ENCODE data around the gene RHOT1. TPM values are rescaled to one million over a fixed set of nuclear protein-coding genes. Genes with fewer than 3 reads are reported as not detected.
"Not testable (repeated sequence)": the region's sequence is repeated elsewhere in the genome, so short reads cannot be mapped to it uniquely, and the experiment has no call there.

The RHOT1 gene
- total RNA-seq, 1 donor from 2014 or later, result 36.1 TPM

DNA sequence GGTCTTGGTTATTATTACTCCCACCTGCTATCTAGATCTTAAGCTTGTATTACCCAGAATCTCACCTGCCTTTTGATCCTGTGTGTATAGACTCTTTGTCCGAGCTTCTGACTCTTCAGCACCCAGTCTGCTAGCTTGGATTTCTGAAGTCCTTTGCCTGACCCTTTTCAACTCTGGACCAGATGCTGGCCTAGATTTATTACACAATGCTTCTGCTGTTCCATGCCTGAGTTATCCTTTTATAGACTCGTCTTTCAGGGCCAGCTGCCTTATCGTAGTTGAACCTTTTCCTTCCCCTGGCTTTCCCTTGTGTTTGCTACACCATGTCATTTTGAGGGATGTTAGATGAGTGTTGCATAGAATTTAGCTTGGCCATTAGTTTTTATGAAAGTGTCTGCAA lies 32.6 kb downstream of the RHOT1 start:
- no peak overlapping the region for H3K4me3 Mint-ChIP-seq (ENCODE audit: unreplicated experiment)

DNA sequence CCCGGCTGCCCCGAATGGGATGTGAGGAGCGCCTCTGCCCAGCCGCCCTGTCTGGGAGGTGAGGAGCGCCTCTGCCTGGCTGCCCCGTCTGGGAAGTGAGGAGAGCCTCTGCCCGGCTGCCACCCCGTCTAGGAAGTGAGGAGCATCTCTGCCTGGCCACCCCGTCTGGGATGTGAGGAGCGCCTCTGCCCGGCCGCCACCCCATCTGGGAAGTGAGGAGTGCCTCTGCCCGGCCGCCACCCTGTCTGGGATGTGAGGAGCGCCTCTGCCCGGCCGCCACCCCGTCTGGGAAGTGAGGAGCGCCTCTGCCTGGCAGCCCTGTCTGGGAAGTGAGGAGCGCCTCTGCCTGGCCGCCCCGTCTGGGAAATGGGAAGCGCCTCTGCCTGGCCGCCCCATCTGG lies 36.4 kb downstream of the RHOT1 start:
- Mint-ChIP-seq H3K9me3 (ENCODE audit: unreplicated experiment) (peaks cover 13% of the 10 kb centered on the region), H3K36me3 (ENCODE audit: unreplicated experiment) (peaks cover 35% of the 10 kb centered on the region)
- H3K27me3 Mint-ChIP-seq (ENCODE audit: unreplicated experiment); DNase-seq; H3K27ac Mint-ChIP-seq (ENCODE audit: unreplicated experiment); H3K4me1 Mint-ChIP-seq (ENCODE audit: low read depth, unreplicated experiment); H3K4me3 Mint-ChIP-seq (ENCODE audit: unreplicated experiment): not testable (repeated sequence)

More for the DNA sequence above, 32.6 kb downstream of the RHOT1 start:
- H3K4me1 Mint-ChIP-seq (ENCODE audit: low read depth, unreplicated experiment), result no peaks in the 10 kb centered on the region
- H3K36me3 Mint-ChIP-seq (ENCODE audit: unreplicated experiment), result peaks cover 24% of the 10 kb centered on the region
- TF ChIP-seq, protein P1, sequence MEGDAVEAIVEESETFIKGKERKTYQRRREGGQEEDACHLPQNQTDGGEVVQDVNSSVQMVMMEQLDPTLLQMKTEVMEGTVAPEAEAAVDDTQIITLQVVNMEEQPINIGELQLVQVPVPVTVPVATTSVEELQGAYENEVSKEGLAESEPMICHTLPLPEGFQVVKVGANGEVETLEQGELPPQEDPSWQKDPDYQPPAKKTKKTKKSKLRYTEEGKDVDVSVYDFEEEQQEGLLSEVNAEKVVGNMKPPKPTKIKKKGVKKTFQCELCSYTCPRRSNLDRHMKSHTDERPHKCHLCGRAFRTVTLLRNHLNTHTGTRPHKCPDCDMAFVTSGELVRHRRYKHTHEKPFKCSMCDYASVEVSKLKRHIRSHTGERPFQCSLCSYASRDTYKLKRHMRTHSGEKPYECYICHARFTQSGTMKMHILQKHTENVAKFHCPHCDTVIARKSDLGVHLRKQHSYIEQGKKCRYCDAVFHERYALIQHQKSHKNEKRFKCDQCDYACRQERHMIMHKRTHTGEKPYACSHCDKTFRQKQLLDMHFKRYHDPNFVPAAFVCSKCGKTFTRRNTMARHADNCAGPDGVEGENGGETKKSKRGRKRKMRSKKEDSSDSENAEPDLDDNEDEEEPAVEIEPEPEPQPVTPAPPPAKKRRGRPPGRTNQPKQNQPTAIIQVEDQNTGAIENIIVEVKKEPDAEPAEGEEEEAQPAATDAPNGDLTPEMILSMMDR (IDR thresholded peaks at IDR 0.05; ENCODE audit: partially characterized antibody, unreplicated experiment), result no peak
- DNase-seq, result no peak
- H3K27me3 Mint-ChIP-seq (ENCODE audit: unreplicated experiment), result peaks cover 8% of the 10 kb centered on the region
- peaks cover 8% of the 10 kb centered on the region for H3K9me3 Mint-ChIP-seq (ENCODE audit: unreplicated experiment)
- no peak overlapping the region for H3K27ac Mint-ChIP-seq (ENCODE audit: unreplicated experiment)

DNA sequence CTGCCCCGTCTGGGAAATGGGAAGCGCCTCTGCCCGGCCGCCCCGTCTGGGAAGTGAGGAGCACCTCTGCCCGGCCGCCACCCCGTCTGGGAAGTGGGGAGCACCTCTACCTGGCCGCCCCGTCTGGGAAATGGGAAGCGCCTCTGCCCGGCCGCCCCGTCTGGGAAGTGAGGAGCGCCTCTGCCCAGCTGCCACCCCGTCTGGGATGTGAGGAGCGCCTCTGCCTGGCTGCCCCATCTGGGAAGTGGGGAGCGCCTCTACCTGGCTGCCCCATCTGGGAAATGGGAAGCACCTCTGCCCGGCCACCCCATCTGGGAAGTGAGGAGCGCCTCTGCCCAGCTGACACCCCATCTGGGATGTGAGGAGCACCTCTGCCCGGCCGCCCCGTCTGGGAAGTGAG lies 36.8 kb downstream of the RHOT1 start:
- Mint-ChIP-seq H3K9me3 (ENCODE audit: unreplicated experiment) (peaks cover 13% of the 10 kb centered on the region), H3K36me3 (ENCODE audit: unreplicated experiment) (peaks cover 35% of the 10 kb centered on the region)
- H3K4me1 Mint-ChIP-seq (ENCODE audit: low read depth, unreplicated experiment); H3K27me3 Mint-ChIP-seq (ENCODE audit: unreplicated experiment); H3K4me3 Mint-ChIP-seq (ENCODE audit: unreplicated experiment); H3K27ac Mint-ChIP-seq (ENCODE audit: unreplicated experiment); DNase-seq: not testable (repeated sequence)

DNA sequence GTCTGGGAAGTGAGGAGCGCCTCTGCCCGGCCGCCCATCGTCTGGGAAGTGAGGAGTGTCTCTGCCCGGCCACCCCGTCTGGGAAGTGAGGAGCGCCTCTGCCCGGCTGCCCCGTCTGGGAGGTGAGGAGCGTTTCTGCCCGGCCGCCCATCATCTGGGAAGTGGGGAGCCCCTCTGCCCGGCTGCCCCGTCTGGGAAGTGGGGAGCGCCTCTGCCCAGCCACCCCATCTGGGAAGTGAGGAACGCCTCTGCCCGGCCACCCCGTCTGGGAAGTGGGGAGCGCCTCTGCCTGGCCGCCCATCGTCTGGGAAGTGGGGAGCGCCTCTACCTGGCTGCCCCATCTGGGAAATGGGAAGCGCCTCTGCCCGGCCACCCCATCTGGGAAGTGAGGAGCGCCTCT lies 37.2 kb downstream of the RHOT1 start:
- not testable (repeated sequence) for H3K4me3 Mint-ChIP-seq (ENCODE audit: unreplicated experiment); H3K27ac Mint-ChIP-seq (ENCODE audit: unreplicated experiment); DNase-seq; H3K4me1 Mint-ChIP-seq (ENCODE audit: low read depth, unreplicated experiment); H3K27me3 Mint-ChIP-seq (ENCODE audit: unreplicated experiment)
- H3K9me3 Mint-ChIP-seq (ENCODE audit: unreplicated experiment), result peaks cover 13% of the 10 kb centered on the region
- peaks cover 35% of the 10 kb centered on the region for H3K36me3 Mint-ChIP-seq (ENCODE audit: unreplicated experiment)

DNA sequence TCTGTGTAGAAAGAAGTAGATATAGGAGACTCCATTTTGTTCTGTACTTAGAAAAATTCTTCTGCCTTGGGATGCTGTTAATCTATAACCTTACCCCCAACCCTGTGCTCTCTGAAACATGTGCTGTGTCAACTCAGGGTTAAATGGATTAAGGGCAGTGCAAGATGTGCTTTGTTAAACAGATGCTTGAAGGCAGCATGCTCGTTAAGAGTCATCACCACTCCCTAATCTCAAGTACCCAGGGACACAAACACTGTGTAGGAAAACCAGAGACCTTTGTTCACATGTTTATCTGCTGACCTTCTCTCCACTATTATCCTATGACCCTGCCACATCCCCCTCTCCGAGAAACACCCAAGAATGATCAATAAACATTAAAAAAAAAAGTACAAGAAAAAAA lies 38.0 kb downstream of the RHOT1 start:
- not testable (repeated sequence) for H3K4me3 Mint-ChIP-seq (ENCODE audit: unreplicated experiment); DNase-seq; H3K27me3 Mint-ChIP-seq (ENCODE audit: unreplicated experiment); H3K4me1 Mint-ChIP-seq (ENCODE audit: low read depth, unreplicated experiment); H3K27ac Mint-ChIP-seq (ENCODE audit: unreplicated experiment)
- peaks cover 29% of the 10 kb centered on the region for H3K36me3 Mint-ChIP-seq (ENCODE audit: unreplicated experiment)
- H3K9me3 Mint-ChIP-seq (ENCODE audit: unreplicated experiment), result peaks cover 13% of the 10 kb centered on the region

DNA sequence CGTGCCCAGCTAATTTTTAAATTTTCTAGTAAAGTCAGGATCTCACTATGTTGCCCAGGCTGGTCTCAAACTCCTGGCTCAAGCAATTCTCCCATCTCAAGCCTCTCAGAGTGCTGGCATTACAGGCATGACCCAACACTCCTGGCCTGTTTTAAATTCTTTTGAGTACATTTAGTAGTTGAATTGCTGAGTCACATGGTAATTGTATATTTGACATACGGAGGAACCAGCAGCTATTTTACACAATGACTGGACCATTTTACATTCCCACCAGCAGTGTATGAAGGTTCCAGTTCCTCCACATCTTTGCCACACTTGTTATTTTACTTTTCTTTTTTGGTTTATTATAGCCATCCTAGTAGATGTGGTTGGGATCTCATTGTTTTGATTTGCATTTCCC lies 43.6 kb downstream of the RHOT1 start:
- Mint-ChIP-seq H3K27me3 (ENCODE audit: unreplicated experiment) (no peaks in the 10 kb centered on the region), H3K9me3 (ENCODE audit: unreplicated experiment) (peaks cover 4% of the 10 kb centered on the region), H3K4me1 (ENCODE audit: low read depth, unreplicated experiment) (no peaks in the 10 kb centered on the region), H3K4me3 (ENCODE audit: unreplicated experiment) (no peak overlapping the region), H3K27ac (ENCODE audit: unreplicated experiment) (no peak overlapping the region), H3K36me3 (ENCODE audit: unreplicated experiment) (peaks cover 10% of the 10 kb centered on the region)
- DNase-seq, result no peak
- TF ChIP-seq, protein P1 (IDR thresholded peaks at IDR 0.05; ENCODE audit: partially characterized antibody, unreplicated experiment), result no peak

DNA sequence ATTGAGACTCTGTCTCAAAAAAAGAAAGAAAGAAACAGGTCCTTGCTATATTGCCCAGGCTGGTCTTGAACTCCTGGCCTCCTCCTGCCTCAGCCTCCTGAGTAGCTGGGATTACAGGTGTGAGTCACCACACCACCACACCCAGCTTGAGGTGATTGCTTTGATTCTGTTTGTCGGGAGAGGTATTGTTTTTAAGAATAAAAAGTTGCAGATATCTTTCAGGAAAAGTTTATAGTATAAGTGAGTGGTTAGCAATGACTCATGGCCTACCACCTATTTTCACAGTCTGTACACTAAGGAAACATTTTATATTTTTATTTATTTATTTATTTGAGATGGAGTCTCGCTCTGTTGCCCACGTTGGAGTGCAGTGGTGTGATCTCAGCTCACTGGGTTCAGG lies 45.0 kb downstream of the RHOT1 start:
- Mint-ChIP-seq H3K27ac (ENCODE audit: unreplicated experiment) (no peak overlapping the region), H3K36me3 (ENCODE audit: unreplicated experiment) (no peaks in the 10 kb centered on the region), H3K27me3 (ENCODE audit: unreplicated experiment) (no peaks in the 10 kb centered on the region), H3K9me3 (ENCODE audit: unreplicated experiment) (no peaks in the 10 kb centered on the region), H3K4me1 (ENCODE audit: low read depth, unreplicated experiment) (no peaks in the 10 kb centered on the region), H3K4me3 (ENCODE audit: unreplicated experiment) (no peak overlapping the region)
- no peak for DNase-seq
- TF ChIP-seq, protein P1 (IDR thresholded peaks at IDR 0.05; ENCODE audit: partially characterized antibody, unreplicated experiment), result no peak

All from glutamatergic neuron (in vitro differentiated cells).